Mucosa of rectum (tissue), 2 donors: ENCODE data around the gene BAIAP2.
A peak's percentile ranks its signal among the peaks of the same experiment; 100 is the strongest.

Experiments
- H3K27ac ChIP-seq, 2 donors: one replicate each; pipeline ENCODE4 v1.7.0; 2013; ENCODE audit warnings: inconsistent platforms in 2 of 2, low read depth in 2 of 2, low read length in 2 of 2
- H3K27me3 ChIP-seq, 2 donors: one replicate each; pipeline ENCODE4 v1.7.0; 2013; ENCODE audit warnings: low read length in 2 of 2; ENCODE audit not compliant: control insufficient read depth in 2 of 2, insufficient read depth in 2 of 2
- H3K36me3 ChIP-seq, 2 donors: one replicate each; pipeline ENCODE4 v1.7.0; 2013; ENCODE audit warnings: low read length in 2 of 2; ENCODE audit not compliant: control insufficient read depth in 2 of 2, insufficient read depth in 2 of 2
- H3K4me1 ChIP-seq, 2 donors: one replicate each; pipeline ENCODE4 v1.7.0; 2013; ENCODE audit warnings: low read length in 2 of 2, mild to moderate bottlenecking in 1 of 2; ENCODE audit not compliant: control insufficient read depth in 2 of 2, insufficient read depth in 2 of 2
- H3K4me3 ChIP-seq, 2 donors: one replicate each; pipeline ENCODE4 v1.7.0; 2013; ENCODE audit warnings: low read length in 2 of 2
- H3K9ac ChIP-seq, 2 donors: one replicate each; pipeline ENCODE4 v1.7.0; 2013; ENCODE audit warnings: low read length in 2 of 2, low read depth in 1 of 2, mild to moderate bottlenecking in 1 of 2
- H3K9me3 ChIP-seq, 2 donors: one replicate each; pipeline ENCODE4 v1.7.0; 2013; ENCODE audit warnings: low read length in 2 of 2; ENCODE audit not compliant: control insufficient read depth in 2 of 2
- donor health status: healthy.
- donor health status: Normal muscosa, but diverticular disease.

BAIAP2 gene

DNA sequence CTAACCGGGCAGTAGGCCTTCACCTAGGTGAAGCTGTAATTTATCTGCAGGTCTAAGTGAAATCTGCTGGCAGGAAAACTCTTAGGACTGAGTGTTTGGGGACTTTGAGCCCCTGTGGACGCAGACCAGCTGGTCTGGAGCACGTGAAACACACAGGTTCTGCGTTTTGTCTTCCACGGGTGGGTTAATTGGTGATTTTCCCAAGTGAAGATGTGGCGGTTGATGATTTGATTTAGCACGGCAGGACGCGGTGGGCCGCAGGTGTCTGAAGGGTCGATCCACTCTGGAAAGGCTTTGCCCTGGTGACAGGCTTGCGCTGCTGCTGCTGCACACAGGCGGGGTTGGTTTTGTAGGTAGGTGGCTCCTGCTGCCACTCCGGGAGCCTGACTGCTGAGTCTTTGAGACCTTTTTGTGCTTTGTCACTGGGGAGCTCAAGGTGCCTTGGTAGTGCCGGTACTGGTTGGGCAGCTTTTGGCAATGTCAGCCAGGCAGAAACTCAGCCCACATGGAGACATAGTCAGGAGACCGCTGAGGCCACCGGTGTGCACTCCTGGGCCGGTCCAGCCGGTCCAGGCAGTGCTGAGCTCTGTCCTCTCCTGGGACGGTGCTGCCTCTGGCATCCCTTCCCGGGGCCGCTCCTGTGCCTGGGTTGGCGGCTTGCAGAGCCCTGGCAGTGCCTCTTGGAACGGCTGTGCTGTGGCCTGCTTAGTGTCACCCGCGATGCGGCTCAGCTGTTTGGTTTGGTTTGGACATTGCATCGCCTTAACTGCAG lies 2.3 kb downstream of the BAIAP2 start:
- no peaks in the 10 kb centered on the region for H3K9me3 ChIP-seq
- peaks cover 30 to 34% of the 10 kb centered on the region in 2 donors for H3K4me1 ChIP-seq
- no peak overlapping the region for H3K27ac ChIP-seq
- no peaks in the 10 kb centered on the region for H3K27me3 ChIP-seq
- H3K36me3 ChIP-seq, result peaks cover 0 to 2% of the 10 kb centered on the region in 2 donors
- no peak overlapping the region for H3K4me3 ChIP-seq
- peak overlapping the region in 1 of 2 donors; percentile 9 for H3K9ac ChIP-seq

DNA sequence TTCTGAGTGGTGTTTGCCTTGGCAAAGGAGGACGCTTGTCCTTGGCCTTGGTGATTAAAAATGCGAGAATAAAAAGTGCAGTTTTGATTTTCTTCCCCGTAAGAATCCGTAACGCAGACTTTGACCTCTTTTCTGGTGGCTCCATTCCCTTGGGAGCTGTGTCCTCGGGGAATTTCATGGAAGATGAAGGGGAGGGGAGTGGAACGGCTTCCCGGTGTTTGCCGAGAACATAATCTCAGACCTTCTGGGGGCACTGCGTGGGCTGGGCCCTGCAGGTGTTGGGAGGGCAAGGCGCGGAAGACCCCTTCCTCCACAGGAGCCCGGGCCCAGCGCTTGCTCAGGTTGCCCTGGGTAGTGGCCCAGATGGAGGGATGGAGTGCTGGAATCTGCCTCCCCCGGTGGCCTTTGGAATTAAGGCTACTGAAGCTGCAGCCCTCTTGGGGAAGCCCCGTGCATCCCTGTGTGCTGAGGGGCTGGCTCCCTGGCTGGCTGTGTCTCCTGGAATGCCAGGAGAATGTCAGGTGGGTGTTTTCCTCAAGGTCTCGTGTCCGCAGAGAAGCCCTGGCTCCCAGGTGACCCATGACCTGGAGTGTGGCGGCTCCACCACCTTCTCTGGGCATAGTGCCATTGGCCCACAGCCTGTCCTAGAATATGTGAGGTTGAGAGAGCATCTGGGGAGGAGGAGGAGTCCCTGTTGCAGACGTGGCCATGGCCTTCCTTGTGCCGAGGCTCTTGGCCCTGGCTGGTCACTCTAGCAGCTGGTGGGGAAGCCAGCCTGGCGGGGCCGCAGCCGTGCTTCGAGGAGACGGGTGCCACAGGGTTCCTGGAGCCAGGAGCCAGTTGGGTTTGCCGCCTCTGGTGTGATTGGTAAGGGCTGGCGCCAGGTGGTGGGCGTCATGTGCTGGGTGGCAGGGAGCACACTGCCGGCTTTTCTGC lies 3.1 kb downstream of the BAIAP2 start:
- H3K9ac ChIP-seq, result no peak overlapping the region
- H3K36me3 ChIP-seq, result no peaks in the 10 kb centered on the region
- no peaks in the 10 kb centered on the region for H3K9me3 ChIP-seq
- no peak overlapping the region for H3K4me3 ChIP-seq
- peaks cover 26 to 32% of the 10 kb centered on the region in 2 donors for H3K4me1 ChIP-seq
- no peak overlapping the region for H3K27ac ChIP-seq
- no peaks in the 10 kb centered on the region for H3K27me3 ChIP-seq

DNA sequence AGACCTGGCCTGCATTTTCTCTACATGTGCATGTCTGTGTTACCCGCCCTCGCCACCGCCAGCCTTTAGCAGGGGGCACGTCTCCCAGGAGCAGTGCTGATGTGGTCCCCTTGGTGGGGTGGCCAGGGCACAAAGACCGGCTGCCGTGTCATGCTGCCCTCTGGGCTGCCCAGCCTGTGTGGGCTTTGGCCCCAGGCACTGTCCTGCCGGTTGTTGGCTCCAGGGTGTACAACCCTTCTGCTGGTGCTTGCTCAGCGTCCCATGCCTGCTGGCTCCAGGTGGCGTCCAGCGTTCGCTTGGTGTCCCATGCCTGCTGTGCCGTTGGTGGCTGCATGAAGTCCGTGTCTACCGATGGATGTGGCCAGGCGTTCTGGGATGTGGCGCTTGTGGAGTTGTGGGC lies 4.1 kb downstream of the BAIAP2 start:
- Histone ChIP-seq H3K27ac (no peak overlapping the region), H3K27me3 (no peaks in the 10 kb centered on the region), H3K36me3 (no peaks in the 10 kb centered on the region), H3K9me3 (no peaks in the 10 kb centered on the region), H3K4me1 (peaks cover 20 to 26% of the 10 kb centered on the region in 2 donors), H3K9ac (no peak overlapping the region), H3K4me3 (no peak overlapping the region)

- Histone ChIP-seq H3K4me3 (no peak overlapping the region), H3K36me3 (no peaks in the 10 kb centered on the region), H3K9ac (no peak overlapping the region), H3K27ac (no peak overlapping the region), H3K27me3 (no peaks in the 10 kb centered on the region), H3K4me1 (peaks cover 27 to 32% of the 10 kb centered on the region in 2 donors), H3K9me3 (no peaks in the 10 kb centered on the region)
Measured at GRCh38 chr17:81039854-81040758, 5.2 kb downstream of the BAIAP2 start.

DNA sequence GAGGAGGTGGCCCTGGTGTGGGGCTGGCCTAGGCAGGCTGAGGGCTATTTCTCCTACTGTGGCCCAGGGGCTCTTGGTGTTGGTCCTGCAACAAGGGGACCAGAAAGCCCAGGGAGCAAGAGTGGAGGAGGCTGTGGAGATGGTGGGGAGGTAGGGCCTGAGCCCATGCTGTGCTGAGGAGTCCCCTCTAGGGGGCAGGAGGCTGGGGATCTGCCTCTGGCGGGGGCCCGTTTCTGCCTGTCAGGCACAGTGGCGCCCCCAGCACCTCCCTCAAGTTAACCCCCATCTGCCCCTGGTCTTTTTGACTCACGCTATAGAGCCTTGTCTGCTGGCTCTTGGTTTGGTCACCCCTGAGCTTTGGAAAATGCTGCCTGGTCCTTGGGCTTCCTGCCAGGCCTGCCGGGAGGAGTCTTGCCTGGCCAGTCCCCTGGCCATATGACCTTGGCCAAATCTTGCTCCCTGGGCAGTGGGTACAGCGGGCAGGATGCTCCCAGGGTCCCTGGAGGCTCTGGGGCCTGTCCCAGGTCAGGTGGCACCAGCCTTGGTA lies 5.9 kb downstream of the BAIAP2 start:
- Histone ChIP-seq H3K27ac (no peak overlapping the region), H3K4me3 (no peak overlapping the region), H3K9ac (no peak overlapping the region), H3K4me1 (peaks cover 29 to 37% of the 10 kb centered on the region in 2 donors), H3K36me3 (no peaks in the 10 kb centered on the region), H3K9me3 (no peaks in the 10 kb centered on the region), H3K27me3 (no peaks in the 10 kb centered on the region)

GRCh38 chr17:81042606-81043005 lies 7.7 kb downstream of the BAIAP2 start:
- Histone ChIP-seq H3K27me3 (no peaks in the 10 kb centered on the region), H3K4me3 (no peak overlapping the region), H3K27ac (no peak overlapping the region), H3K9ac (no peak overlapping the region), H3K36me3 (no peaks in the 10 kb centered on the region), H3K9me3 (no peaks in the 10 kb centered on the region), H3K4me1 (peaks cover 27% of the 10 kb centered on the region in 2 donors)

DNA sequence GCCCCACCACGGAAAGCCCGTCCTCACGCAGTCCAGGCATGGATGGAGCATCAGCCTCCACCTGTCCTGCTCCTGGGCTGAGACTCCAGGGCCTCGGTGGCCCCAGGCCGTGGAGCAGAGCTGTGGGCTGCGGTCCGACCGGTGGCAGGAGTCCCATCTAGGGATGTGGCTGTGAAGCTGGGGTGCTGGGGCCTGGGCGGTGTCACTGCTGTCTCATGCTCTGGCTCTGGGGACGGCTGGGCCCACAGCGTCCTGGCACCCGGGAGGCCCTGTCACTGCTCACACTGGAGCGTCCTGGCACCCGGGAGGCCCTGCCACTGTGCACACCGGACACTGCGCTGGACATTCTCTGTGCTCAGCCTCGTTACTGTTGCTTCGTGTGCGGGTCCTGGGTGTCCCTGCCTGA lies 8.4 kb downstream of the BAIAP2 start:
- Histone ChIP-seq H3K36me3 (no peaks in the 10 kb centered on the region), H3K4me3 (no peak overlapping the region), H3K4me1 (peaks cover 26 to 28% of the 10 kb centered on the region in 2 donors)

GRCh38 chr17:81043725-81044427 lies 8.9 kb downstream of the BAIAP2 start:
- Histone ChIP-seq H3K36me3 (no peaks in the 10 kb centered on the region), H3K27me3 (no peaks in the 10 kb centered on the region), H3K4me3 (no peak overlapping the region), H3K9me3 (no peaks in the 10 kb centered on the region), H3K9ac (no peak overlapping the region), H3K27ac (peak overlapping the region; percentile 8 to 63), H3K4me1 (peaks cover 26 to 31% of the 10 kb centered on the region in 2 donors)

More for the DNA sequence above, 8.4 kb downstream of the BAIAP2 start:
- Histone ChIP-seq H3K27ac (peak overlapping the region in 1 of 2 donors; percentile 25), H3K27me3 (no peaks in the 10 kb centered on the region), H3K9me3 (no peaks in the 10 kb centered on the region), H3K9ac (no peak overlapping the region)

DNA sequence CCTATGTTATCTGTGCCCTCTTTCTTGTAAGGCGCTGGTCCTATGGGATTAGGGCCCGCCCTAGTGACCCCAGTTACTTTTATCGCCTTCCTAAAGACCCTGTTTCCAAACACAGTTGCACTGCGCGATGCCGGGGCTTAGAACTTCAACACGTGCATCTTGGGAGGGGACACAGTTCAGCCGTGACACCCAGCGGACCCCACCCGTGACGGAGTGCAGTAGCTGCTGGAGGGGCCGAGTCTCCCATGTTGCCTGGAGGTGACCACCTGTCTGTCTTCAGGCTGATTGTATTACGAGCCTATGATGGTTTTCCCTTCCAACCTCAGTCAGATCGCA lies 9.4 kb downstream of the BAIAP2 start:
- no peaks in the 10 kb centered on the region for H3K27me3 ChIP-seq
- peak overlapping the region; percentile 8 to 63 for H3K27ac ChIP-seq
- no peaks in the 10 kb centered on the region for H3K9me3 ChIP-seq
- no peak overlapping the region for H3K4me3 ChIP-seq
- no peak overlapping the region for H3K9ac ChIP-seq
- H3K36me3 ChIP-seq, result no peaks in the 10 kb centered on the region
- peaks cover 28 to 29% of the 10 kb centered on the region in 2 donors for H3K4me1 ChIP-seq
